ENCODE data around the gene JUN.

The JUN gene

DNA sequence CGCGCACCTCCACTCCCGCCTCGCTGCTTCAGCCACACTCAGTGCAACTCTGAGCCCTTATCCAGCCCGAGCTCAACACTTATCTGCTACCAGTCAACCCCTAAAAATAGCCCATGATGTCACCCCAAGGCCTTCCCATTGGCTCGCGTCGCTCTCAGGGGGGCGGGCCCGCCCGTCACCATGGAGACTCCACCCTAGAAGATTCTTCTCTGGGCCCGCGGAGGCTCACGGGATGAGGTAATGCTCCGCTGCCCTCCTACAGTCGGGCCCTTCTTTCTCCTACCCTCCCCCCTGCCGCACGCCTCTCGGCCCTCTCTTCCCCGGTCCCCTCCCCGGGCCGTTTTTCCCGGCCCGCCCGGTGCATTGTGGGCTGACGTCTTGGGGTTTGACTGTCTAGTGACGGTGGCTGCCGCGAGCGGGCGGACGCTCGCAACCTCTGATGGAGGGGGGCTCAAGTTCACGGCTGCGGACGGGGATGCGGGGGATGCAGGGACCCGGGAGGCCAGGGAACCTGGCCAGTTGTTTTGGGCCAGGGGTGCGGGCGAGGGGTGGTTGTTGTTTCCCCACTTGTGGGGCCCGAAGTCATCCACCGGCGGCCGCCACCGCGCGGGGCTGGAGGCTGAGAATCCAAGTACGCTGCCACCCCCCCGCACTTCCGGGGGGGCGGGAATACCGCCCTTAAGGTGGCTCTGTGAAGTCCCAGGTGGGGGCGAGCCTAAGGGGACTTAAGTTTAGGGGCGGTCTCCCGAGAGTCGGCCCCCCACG, at the start of gene JUN:
Gene JUN (minus strand): TSS at position 55 of the 765 bp plus-strand sequence. CDS start 977 bp downstream, outside the sequence.
- peak; percentile 100 for DNase-seq

DNA sequence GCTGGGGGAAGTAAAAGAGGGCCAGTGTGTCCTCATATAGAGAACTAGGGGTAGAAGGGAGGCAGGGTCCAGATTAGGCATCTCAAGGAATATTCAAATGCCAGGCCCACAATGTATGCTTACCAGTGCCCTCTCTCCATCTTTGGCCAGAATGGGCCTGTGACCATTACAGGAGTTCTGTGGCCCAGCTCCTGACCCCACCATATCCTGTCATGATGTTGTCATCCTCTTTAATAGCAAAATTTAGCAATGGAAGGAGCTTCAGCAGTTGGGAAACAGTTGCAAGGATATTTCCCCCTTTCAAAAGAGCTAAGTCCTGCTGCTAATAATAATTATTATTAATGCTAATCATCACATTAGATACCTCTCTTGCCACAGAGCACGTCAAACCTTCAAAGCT, 49.3 kb upstream of the JUN start:
- no peak for DNase-seq

DNA sequence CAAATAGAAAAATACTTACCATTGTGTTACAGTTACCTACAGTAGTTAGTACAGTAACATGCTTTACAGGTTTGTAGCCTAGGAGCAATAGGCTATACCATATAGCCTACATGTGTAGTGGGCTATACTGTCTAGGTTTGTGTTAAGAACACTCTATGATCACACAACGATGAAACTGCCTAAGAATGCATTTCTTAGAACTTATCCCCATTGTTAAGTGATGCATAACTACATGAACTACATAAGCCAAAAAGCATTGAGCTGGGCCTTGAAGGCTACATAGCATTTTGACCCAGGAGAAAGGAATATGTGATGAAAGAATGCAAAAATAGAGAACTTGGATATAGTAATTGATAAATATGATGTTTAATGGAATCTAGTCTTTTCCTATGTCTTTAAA, 46.4 kb upstream of the JUN start:
- no peak for DNase-seq

DNA sequence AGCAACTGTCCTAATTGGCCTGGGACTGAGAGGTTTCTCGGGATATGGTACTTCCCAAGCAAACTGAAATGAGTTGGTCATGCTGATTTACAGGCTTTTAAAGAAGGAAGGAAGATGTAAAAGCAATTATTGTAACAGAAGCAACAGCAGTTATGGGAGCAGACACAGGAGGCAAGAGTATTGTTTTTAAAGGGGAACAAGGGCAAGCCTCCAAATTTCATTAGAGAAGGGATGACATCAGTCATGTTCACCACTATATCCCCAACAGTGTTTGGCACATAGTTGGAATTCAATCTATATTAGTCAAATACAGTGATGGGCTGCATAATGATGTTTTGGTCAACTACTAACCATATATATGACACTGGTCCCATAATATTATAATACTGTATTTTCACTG, 46.0 kb upstream of the JUN start:
- no peak for DNase-seq

DNA sequence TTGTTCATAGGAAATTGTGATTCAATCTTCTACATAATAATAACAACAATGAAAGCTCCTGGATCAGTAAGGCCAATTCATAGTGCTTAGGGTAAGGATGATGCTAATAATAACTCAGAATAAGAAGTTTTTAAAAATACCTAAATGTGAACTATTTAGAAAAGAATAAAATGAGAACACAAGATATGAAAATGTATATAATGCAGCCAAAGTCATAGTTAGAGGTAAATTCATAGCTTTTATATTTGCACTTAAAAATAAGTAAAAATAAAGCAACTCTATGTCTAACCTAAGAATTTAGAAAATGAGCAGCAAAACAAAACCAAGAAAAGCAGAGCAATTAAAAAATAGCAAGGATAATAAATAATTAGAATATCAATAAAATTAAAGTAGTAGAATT, 43.5 kb upstream of the JUN start:
- no peak for DNase-seq

DNA sequence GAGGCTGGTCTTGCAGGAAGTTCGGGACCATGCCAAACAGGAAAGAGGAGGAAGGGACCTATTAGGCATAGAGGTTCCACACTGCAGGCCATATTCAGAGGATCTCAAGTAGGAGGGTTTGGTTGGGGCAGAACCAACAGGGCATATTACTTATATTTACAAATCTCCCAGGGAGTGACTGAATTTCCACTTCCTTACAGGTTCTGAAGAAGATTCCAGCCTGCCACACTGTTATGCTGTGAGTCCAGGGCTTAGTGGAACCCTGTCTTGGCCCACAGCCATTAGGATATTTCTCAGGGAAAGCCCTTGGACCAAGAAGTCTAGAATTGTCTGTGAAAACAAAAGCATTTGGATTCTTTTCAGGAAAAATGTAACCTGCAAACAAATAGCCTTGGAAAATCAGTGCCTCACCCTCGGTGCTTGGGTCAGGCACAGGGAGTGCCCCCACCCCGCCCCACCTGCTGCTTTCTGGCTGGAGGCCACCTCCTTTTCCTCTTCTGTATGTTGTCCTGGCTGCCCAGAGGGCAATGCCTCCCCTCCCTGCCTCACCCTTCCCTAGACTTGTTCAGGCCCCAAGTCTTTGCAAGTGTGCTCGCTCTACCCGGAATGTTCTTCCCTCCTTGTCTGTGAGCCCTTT, 41.0 kb upstream of the JUN start:
- no peak for DNase-seq

DNA sequence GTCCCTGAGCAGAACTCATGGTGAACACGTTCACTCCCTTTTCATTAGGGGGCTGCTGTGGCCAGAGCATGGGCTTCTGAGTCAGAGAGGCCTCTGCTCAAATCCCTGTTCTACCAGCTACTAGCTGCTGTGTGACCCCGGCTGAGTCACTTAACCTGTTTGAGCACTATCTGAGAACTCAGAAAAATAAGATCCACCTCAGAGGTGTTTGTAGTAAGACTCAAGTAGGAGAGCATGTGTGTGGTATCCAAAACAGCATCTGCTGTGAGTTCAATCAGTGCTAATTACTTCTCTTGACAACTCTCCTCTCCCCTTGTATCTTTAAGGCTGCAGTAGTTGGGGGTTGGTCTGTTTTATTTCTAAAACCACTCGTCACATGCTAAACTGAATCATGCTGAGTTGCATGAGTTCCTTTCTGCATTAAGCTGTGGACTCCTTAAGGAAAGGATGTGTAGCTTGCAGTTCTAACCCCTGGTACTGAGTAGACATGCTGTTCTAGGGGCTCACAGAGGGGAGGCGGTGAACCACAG, 39.7 kb upstream of the JUN start:
- DNase-seq, result no peak

DNA sequence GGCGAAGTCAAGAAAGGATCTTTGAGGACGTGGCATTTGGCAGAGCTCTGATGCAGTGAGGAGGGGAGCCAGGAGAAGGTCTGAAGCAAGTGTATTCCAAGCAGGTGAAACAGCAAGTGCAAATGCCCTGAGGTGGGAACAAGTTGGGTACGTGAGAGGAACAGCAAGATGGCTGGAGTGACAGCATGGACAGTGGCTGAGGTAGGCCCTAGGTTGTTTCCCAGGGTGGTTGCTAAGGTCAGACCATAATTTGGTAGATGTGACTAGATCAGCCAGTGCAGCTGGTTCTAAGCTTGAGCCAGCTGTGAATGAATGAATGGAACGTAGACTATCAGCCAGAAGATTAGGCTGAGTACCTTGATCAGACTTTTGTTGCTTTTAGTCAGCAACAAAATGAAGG, 37.5 kb upstream of the JUN start:
- DNase-seq, result no peak

DNA sequence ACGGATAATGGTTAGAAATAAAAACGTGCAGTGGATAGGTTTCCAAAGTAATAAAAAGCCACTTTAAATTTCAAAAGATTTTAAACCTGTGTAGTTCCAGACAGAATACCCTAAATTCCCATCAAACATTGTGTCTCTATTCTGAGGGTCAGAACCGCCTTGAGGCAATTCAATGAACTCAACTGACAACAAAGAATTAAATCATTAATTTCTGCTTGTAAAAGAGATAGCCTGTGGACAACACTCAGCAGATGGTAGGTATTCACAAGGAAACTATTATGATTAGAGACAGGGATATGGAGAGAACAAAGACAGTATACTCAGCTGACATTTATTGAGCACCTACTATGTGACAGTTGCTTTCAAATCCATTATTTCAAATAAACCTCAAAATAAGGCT, 35.1 kb upstream of the JUN start:
- no peak for DNase-seq

DNA sequence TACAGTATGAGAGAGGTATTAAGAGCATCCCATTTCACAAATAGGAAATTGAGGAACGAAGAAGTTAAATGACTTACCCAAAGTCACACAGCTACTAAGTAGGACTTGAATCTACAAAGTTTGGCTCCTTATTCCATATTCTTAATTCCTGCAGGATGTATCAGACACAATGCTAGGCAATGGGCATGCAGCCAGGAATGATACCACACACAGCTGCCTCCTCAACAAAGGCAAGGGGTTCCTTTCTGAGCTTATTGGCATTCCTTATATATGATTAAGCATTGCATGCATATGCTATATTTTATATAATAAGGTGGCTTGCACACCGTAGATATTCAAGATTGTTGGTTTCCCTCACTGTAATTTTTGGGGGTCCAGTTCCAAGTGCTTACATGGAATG, 34.2 kb upstream of the JUN start:
- no peak for DNase-seq

DNA sequence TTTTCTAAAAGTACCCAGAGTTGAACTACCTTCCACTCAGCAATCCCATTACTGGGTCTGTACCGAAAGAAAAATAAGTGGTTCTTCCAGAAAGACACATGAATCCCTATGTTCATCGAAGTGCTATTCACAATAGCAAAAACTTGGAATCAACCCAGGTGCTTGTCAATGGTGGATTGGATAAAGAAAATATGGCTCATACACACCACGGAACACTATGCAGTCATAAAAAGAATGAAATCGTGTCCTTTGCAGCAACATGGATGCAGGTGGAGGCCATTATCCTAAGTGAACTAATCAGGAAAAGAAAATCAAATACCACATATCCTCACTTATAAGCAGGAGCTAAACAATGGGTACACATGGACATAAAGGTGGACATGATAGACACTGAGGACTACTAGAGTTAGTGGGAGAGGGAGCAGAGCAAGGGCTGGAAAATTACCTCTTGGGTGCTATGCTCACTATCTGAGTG, 32.9 kb upstream of the JUN start:
- no peak for DNase-seq

DNA sequence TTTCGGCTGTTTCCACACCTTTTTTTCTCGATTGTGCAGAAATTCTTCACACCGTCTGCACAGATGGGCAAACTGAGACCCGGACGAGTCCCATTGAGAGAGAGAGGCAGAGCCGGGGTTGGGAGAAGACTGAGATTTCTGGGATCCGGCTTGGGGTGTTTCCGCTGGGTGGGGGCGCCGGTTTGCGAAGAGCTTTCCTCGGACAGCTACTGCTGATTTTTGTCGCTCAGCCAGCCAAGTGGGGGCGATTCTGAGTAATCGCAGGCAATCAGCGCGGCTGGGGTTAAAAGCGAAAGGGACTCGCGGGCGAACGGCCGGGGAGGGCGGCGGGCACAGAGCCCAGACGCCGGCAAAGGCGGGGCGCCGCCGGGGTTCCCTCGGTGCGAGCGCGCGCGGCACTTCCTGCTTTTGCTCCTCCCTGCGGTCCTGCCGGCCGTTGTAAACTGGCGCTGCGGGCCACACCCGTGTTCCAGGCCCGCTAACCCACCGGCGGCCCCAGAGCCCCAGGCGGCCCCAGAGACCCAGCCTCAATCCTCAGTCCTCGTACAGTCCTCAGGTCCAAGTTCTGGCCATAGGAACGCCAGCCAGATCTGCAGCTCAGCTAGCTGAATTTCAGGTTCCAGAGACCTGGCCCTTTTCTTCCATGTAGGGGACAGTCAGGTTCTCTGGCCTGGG, 32.4 kb upstream of the JUN start:
- peak; percentile 93 for DNase-seq

DNA sequence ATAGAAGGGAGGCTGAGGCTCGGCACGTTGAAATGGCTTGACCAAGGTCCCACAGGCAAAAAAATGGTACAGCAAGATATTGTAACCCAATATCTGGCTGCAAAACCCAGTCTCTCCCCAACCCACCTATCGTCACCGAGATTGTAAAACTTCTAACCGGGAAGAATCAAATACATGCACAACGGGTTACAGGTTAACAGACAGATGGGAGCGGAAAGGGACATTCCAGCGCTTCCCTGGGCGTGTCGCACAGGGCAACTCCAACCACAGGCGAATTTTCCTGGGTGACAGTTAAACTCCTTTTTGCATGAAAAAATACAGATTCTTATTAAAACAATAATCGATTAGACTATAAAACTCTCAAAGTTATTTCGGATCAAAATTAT, 31.8 kb upstream of the JUN start:
- DNase-seq, result no peak

DNA sequence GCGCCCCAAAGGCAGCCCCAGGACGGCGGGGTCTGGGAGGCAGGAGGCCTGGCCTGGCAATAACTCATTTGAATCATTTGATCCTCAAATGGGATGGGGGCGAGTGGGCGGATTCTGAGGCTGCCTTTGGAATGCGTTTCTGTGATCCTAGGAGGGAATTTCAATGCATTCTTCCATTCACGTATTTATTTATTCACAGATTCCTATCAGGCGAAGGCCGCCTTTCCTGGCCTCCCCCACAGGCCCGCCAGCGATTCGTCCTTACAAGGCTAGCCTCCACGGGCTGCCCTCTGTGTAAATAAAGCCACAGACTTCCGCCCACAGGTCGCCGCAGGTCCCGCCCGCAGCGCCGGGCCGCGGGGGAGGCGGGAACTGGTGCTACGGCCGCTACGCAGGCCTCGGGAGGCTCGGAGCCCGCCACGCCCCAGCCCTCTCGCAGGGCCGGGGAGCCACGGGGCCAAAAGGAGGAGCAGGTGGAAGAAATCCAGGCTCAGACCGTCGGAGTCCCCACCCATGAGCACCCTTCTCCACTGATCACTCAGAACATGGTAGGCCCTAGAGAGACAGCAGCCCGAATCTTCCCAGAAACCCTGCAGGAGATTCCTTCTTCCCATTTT, 31.3 kb upstream of the JUN start:
- peak; percentile 80 for DNase-seq

DNA sequence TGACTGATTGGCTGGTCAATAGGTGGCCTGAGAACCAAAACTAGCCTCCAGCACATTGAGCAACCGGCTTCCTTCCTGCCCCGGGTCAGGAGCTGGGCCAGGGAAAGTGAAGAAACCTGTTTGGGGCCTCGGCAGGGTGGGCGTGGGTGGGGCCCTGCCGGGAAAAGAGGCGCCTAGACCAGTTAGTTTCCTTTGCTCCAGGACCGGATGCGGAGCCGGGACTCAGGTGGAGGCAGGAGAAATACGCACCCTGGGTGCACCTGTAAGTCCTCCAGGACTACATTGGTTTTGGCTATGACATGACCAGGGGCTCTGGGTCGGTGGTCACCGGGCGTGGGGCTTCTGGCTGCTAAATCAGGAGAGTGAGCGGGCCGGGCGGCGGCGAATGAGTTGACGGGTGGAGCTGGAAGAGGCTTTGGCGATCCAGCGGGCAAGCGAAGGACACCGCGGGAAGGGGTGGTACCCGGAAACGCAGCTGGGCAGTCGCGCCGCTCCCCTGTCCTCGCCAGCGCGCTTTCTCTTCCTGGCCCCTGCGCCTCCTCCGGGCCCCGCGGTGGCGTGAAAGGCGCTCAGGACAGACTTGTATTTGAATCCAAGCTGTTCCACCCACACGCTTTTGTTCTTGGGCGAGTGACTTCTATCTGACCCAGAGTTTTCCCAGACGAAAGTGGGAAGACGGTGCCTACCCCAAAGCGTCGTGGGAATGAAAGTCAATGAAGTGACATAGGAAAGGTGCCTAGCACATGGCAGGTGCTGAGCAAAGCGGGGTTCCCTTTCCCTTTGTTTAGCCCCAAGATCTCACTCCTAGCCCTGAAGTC, 30.6 kb upstream of the JUN start:
- peak; percentile 60 for DNase-seq

DNA sequence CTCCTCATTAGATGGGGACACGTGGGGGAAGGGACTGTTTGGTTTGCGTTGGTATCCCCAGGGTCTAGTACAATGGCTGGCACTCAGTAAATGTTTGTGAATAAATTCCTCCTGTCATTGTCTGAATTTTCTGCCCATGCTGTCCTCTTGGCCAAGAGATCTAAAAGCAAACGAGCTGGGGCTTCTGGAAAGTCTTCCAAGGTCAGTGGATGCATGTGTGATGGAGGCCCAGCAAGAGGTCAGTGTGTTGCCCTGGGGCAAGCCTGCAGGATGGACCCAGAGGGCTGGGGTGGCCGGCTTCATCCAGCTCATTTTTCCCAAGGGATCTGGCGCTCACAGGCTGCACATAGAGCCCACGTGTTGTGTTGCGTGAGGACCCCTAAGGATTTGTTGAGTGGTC, 30.0 kb upstream of the JUN start:
- DNase-seq, result no peak

DNA sequence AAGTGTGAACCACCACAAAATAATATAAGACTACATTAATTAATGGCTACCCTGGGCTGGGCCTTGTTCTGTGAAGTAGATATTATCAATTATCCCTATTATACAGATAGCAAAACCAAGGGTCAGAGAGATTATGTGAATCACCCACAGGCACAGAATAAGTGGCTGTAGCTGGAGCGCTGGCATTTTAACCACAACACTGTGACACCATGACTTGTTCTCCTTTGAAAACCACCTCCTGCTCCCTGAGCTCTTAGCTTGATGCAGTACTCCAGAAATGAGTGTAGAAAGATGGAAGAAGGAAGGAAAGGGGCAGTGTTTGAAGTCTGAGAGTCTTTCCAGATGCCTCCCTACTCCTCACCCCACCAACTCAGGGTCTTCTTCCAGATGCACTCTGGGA, 29.5 kb upstream of the JUN start:
- DNase-seq, result no peak

DNA sequence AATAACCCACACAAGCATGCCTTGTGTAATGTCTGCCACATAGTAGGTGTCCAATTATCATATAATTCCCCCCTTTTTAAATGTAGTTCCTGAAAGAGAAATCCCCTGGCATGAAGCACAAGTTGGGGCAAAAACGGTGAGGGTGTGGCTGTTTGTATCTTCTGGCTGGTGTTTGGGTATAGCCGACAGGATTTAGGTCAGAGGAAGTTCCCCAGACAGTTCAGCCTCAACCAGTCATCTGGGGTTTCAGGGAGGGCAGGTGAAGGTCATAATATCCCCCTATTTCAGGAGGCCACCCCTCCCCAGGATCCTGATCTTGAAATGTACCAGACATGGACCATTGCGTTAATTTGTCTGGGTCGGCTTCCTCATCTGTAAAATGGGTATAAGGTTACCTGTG, 29.1 kb upstream of the JUN start:
- no peak for DNase-seq

DNA sequence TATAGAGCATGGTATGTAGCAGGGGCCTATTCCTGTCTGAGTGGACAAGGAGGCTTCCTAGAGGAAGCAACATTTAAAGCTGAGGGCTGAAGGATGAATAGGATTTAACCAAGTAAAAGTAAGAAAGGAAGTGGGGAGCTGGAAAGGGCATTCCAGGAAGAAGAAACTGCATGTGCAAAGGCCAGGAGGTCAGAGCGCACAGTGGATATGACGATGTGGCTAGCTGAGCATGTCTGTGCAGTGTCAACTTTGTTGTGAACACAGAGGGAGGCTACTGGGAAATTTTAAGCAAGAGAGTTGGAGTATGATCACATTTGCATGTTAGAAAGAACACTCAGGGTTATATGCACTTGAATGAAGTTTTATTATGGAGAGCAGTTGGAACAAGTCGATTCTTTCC, 28.6 kb upstream of the JUN start:
- DNase-seq, result no peak

DNA sequence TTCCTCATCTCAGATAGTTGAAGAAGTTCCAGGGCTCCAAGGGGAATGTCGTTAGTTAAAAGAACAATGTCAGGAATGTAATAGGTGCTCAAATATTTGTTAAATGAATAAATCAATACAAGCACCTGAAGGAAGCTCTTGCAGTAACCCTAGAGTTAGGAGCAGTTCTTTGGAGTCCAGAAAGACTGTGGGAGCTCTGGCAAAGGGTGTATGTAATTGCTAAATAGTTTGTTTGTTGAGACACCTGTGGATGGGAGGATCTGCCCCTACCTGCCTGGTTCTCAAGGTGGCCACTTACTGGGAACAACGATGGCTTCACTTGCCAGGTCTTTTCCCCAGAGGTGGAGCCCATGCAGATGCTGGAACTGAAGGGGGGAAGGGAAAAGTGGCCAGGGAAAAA, 27.5 kb upstream of the JUN start:
- no peak for DNase-seq

DNA sequence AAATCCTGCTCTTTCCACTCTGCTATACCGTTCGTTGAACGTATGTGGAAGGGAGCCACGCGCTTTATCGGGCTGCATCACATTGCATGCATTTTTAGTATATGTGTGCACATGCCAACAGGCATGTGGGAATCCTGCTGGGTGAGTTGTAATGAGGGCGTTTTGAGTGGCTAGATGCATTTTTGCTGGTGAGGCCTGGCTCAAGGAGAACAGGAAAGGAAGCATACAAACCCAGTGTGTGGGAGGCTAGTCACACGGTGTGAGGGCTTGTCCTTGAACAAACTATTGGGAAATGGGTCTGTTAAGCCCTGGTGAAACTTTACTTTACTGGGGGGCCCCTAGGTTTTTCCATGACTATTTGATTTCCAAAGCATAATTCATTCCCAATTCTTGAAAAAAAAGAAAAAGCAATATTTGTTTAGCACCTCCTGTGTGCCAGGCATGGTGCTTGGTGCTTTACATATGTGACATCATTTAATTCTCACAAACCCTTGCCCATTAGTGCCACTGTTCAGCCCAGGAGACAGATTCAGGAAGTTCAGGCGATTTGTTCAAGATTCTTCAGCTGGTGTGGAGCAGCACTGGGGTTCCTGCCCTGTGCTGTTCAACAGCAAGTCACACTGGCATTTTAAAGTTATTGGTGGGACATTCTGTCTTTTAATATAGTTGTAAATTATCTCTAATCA, 25.6 kb upstream of the JUN start:
- no peak for DNase-seq

DNA sequence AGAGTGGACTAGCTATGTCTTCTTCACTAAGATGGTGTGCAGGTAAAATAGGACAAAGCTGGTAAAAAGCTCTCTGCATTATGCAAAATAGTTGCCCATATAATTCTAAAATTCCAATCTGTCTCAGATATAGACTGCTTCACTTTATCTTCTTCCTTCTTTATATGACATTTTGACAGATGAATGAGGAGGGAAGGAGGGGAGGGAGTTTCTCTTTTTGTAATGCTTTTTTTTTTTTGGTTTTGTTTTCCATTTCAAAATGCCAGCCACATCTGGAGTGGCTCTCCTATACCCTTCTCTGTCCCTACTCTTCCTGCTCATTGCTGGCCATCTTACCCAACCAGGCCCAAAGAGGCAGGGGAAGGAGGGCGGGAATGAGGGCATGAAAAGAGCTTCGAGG, 24.2 kb upstream of the JUN start:
- DNase-seq, result no peak
